Stimulated activated CD4-positive, alpha-beta T cell treated with anti-CD3 and anti-CD28 coated beads, Interleukin-15, amount 100 ng/mL, for 24 hours (primary cell): ENCODE data around the gene NPAS3.

Experiments
- DNase-seq: peaks from one replicate; pipeline ENCODE4 v3.0.0-alpha.2; 2020

Gene NPAS3

GRCh38 chr14:33602396-33602795, 663.7 kb downstream of the NPAS3 start:
- DNase-seq, result no peak

- no peak for DNase-seq
Observed at GRCh38 chr14:33606591-33606990, 667.9 kb downstream of the NPAS3 start.

- DNase-seq, result no peak
Observed at GRCh38 chr14:33609582-33609981, 670.9 kb downstream of the NPAS3 start.

DNA sequence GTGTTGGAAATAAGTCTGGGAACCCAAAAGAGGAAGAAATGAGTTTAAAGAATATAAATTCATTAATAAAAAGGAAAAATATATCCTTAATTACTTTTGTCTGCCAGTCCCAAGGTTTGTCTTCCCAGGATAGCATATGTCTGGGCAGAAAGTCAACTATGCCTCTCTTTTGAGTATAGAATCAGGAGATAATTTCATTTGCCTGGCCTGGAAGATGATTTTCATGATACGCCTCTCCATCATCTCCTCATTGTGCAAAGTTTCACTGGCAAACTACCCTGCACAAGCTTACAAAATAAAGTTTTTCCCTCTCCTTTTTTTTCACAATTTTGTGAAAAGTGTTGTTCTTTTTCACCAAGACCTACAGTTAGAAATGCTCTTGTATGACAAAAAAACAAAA, 671.4 kb downstream of the NPAS3 start:
- DNase-seq, result no peak

DNA sequence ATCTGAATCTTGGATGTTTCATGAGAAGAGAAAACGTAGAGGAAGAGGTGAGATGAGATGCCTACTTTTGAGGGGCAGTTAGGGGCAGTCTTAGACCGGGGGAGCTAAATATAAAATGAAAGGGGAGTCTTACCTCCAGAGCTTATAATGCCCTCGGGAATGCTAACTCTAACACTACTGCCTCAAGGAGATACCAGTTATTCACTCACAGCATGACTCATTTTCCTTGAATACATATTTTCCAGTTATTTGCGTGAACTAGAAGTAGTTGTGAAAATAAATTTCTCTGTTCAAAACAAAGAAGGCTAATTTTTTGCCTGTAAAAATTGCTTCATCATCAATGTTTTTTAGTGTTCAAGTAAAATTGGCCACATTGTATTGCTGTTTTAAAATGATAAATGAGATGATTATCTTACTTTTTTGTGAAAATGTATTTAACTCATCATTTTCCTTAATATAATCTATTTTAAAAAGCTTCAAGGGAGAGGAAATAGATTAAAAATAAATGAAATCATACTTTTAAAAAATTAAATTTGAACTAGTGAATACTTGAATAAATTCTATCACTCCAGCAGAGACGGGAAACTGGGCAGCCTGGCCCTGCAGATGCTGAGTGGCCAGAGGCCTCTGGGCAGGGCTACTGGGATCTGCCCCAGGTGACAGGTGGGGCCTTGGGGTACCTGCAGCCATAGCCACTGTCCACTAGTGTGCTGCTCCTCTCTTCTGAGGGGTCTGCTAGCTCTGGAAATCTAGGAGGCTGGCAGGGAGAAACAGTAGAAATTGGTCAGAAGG, 672.9 kb downstream of the NPAS3 start:
- no peak for DNase-seq

- DNase-seq, result no peak
Observed at GRCh38 chr14:33612197-33612505, 673.5 kb downstream of the NPAS3 start.

DNA sequence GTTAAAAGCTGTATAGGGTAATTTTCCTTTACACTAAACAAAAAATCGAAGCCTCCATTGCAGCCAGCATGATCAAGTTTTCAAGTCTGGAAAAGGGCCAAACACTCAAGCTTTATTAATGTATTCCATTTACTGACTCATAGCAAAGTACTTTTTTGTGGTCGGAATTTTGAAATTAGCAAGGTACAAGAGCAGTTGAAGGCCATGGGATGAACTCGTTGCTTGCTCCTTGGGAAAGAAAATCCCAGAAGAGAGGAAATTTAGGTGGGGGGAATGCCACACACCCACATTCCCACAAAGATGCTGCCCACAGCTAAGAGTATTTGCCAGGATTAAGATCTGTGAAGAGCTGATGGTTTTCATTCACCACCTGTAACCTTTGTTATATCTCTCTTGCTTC, 678.5 kb downstream of the NPAS3 start:
- no peak for DNase-seq

DNA sequence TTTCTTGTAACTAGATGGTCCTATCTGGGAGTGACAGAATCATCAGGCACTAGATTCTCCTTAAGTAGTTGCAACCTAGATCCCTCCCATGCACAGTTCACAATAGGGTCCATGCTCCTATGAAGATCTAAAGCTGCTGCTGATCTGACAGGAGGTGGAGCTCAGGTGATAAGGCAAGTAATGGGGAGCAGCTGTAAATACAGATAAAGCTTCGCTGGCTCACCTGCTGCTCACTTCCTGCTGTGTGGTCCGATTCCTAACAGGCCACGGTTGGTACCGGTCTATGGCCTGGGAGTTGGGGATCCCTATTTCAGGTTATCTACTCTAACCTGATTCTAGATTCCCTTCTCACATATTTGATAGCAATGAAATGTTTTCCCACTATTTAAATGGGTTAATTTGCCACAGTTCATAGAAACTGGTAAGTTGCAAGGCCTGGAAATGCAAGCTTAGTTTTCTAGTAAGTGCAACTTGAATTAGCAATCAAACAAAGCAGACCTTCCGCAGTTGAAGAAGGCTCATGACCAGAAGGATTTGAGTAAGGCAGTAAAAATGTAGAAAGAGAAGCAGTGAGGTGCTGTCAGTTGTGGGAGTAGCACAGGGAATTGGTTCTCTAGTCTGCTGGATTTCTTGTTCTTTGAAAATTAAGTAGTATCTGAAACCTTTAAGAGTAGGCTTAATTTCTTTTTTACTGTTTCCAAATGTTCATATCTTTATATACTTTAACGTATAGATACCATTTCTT, 679.9 kb downstream of the NPAS3 start:
- DNase-seq, result no peak

DNA sequence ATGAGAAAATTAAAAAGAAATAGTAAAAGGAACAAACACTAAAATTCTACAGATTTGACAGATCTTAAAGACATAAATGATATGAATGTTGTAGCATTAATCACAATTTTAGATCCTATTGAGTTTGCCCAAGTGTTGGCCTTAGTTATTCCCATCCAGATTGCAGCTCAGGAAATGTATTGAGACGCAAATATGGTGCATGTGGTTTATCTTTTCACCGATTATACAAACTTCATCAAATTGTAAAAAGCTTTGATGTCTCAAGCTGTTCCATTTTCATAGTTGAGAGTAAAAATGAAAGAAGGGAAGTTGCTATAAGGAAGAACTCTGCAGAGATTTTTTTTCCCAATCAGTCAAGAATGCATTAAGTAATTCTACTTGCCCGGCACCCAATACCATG, 683.8 kb downstream of the NPAS3 start:
- DNase-seq, result no peak

DNA sequence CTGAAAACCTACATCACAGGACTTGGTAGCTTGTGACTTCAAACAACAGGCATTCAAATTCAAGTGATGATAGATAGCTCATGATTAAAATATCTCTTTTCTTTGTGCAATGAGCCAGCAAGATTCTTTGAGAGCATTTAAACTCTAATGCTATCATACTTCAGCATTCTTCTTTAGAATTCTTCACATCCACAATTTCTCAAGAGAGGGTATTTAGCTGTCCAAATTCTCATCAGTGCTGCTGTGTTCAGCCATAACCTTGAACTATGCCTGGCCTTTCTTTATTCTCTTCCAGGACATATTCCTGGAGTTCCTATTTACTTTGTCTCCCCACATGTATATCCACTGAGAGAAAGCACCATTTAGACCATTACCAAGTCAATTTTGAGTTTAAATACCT, 691.1 kb downstream of the NPAS3 start:
- no peak for DNase-seq

- no peak for DNase-seq
Observed at GRCh38 chr14:33631021-33631420, 692.3 kb downstream of the NPAS3 start.

DNA sequence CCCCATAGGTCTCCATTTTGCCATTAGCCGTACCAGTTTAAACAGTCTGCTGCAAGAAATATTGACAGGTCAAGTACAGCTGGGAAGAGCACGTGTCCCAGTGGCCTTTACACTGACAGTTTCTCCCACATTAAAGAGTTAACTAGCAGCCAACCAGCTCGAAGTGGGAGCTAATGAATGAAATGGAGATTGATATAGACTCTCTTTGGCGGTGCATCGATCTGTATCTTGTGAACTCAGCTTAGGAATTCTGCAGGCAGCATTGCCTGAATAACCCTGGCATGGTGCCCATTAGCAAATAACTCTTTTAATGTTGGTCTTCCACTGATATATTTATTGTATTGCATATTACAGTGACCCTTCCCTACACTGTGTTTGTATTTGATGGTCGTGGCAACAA, 692.8 kb downstream of the NPAS3 start:
- no peak for DNase-seq

DNA sequence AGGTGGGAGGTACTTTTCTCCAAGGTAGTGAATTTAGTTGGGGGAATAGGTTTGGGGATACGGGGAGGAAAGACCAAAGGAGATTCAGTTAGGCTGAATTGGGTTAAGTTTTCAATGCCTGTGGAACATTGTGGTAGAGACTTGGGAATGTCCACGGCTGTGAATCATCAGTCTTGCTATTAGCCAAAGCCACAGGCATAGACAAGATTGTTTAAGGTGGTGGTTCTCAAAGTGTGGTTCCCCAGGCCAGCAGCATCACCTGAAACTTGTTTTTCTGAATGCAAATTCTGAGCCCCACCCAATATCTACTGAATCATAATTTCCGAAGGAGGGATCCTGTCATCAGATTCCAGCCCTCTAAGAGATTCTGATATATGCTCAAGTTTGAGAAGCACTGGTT, 696.0 kb downstream of the NPAS3 start:
- DNase-seq, result no peak

- no peak for DNase-seq
Observed at GRCh38 chr14:33636716-33637115, 698.0 kb downstream of the NPAS3 start.

DNA sequence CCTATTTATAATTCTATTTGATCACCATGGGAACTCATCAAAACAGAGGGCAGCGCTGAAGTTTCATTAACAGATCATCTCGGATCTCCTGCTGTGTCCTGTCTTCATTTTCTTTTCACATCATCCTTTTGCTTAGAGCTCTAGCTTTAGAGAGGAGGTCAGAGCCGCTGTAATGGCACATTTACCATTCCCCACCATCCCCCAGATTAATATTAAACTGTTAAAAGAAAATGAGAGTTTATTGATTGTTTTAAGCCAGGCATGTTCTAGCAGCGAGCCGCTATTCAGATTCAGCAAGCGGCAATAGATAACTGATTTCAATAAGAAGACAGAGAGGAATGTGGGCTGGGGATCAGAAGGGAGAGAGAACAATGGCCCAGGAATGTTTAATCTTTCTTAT, 703.4 kb downstream of the NPAS3 start:
- no peak for DNase-seq

DNA sequence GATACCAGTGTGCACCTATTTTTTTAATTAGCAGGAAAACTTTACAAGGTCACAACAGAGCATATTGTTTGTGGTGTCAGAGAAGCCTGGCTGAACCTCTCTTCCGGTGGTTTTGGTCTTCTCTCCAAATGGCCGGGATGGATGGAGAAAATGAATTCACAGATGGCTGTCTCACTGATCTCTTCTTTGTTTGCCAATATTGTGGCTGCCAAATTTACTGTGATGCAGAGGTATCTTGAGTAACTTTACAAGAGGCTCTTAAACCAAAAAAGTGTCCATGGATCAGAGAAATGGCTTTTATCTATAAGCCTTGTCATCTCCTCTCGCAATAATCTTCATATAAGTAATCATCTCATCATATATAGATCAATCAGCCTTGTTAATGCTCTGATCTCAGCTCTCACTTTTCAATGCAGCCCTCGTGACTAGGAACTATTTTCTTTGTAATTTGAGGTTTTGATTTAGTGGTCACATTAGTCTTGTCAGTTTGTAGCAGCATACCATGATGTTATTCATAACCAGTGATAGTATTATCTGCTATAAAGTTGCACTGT, 704.1 kb downstream of the NPAS3 start:
- DNase-seq, result no peak

GRCh38 chr14:33643426-33644181, 704.9 kb downstream of the NPAS3 start:
- no peak for DNase-seq

DNA sequence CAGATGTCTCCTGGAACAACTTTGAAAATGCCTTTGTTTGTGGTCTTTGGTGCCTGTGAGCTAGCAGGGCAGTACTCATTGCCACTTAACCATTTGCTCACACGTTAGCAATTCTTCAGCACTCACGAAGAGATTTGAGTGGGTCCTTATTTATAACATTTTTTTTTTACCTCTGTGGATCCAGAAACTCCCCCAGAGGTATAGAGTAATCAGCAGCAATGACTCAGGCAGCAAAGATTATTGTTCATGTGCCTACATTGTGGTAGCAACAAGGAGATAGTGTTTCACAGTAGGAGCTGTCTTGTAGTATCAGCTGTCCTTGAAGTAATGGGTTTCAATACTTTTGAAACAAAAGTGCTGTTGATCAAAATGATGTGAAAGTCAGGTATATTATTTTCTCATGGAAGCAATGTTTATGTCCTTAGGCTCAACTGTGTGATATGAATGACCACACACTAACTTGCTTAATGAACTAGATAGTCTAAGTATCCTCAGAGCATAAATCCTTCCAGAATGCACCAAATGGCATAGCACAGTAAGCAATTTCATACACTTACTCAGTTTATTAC, 708.1 kb downstream of the NPAS3 start:
- no peak for DNase-seq

DNA sequence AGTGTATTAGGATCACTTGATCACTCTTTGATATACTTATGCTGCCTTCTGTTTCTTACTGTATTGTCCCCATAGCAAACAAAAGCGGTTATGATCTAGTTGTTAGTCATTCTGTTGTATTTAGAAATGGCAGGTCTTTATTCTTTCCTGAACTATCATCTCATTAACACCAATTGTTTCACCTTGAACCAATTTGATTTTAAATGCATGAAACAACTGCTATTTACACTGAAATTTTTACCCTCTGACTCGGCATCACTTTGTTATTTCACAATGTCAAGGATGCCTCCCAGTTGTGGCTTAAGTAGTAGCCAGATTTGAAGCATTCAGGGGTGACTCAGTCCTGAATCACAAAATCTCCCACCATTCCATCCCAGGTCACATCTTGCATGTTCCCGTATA, 708.7 kb downstream of the NPAS3 start:
- no peak for DNase-seq

DNA sequence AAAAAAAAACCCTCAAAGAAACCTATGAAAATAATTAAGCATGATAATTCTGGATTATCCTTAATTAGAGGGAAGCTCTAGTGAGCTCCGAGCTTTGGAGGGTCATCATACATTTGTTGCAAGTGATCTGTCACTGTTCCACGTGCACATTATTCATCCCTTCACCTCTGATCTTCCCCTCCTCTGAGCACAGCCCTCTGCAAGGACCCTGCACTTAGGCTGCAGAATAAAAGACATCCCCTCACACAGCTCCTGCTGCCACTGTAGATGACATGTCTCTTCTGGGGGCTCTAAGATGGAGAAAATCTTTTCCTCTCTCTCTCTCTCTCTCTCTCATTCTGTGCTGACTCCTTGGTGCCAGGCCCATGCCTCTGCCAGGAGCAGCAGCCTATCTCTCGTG, 711.8 kb downstream of the NPAS3 start:
- no peak for DNase-seq

DNA sequence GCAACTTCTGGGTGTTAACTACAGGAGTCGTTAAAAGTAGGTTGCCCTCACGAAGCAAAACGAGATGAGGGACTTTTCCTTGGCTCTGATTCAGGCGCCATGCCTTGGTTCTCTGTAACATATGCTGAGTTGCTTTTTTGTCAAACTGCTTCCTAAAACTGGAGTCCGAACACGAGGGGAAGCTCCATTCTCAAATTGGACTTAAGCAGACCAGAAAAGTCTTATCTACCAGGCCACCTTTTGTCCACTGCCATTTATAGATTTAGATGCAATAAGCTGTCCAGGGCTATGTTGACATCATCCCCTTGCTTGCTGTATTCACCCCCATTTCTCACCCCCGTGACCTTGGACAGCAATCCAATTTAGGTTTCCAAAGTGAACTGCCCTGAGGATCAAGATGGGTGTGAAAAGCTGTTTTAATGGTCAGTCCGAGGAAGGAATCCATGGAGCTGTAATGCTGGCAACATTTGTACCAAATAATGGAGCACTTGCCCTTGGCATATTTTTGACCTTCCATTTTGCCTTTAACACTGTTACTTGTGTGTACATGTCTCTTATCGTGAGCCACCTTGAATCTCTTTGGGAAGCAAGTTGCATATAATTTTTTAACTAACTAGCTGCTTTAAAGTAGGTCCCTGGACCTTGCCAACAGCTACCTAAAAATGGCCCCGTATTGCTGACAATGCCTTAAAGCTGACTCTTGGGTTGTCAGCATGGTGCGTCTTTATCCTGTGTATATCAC, 714.1 kb downstream of the NPAS3 start:
- no peak for DNase-seq

- no peak for DNase-seq
Observed at GRCh38 chr14:33653308-33653695, 714.6 kb downstream of the NPAS3 start.

GRCh38 chr14:33655421-33655820, 716.7 kb downstream of the NPAS3 start:
- no peak for DNase-seq
